Activated naive CD8-positive, alpha-beta T cell treated with anti-CD3 and anti-CD28 coated beads, Interleukin-2, amount 10 ng/mL, durations not matched to agents 7 days and 5 days (primary cell): Measurements from ENCODE around the gene FBXO9. TPM values are rescaled to one million over a fixed set of nuclear protein-coding genes. Genes with fewer than 3 reads are reported as not detected.

ENCODE experiments used
- ATAC-seq: fragments of 150-1000 bp; cut with Tn5 transposase; one replicate; pipeline ENCODE4 v1.10.0; 2021; ENCODE audit warnings: low read depth, moderate library complexity
- POLR2A ChIA-PET: fragments of 350-600 bp; sonication (Branson Sonifier 250); formaldehyde crosslinking; loops from one replicate; lab custom pipeline; 2021; ENCODE audit warnings: antibody characterized with exemption; lab: Charles Lee
- DNase-seq: peaks from one replicate; pipeline ENCODE4 v3.0.0; 2021
- H3K27ac Mint-ChIP-seq: one replicate; pipeline ENCODE4 v1.8.0; 2022; ENCODE audit warnings: mild to moderate bottlenecking, mixed read lengths
- H3K27me3 Mint-ChIP-seq: one replicate; pipeline ENCODE4 v1.8.0; 2022; ENCODE audit warnings: mild to moderate bottlenecking, moderate library complexity, mixed read lengths
- H3K36me3 Mint-ChIP-seq: one replicate; pipeline ENCODE4 v1.8.0; 2021; ENCODE audit warnings: mild to moderate bottlenecking, mixed read lengths
- H3K4me1 Mint-ChIP-seq: one replicate; pipeline ENCODE4 v1.8.0; 2021; ENCODE audit warnings: mixed read lengths
- H3K4me3 Mint-ChIP-seq: one replicate; pipeline ENCODE4 v1.8.0; 2022; ENCODE audit warnings: mild to moderate bottlenecking, moderate library complexity, mixed read lengths
- H3K9me3 Mint-ChIP-seq: one replicate; pipeline ENCODE4 v1.8.0; 2021; ENCODE audit warnings: mixed read lengths
- total RNA-seq, 2 experiments: library from RNA; stranded (reverse); gene quantifications; one replicate each; pipeline ENCODE4 v1.2.3, GENCODE V29; 2021

FBXO9 gene
- total RNA-seq, 2 experiments from 2014 or later: 70.3 to 74.7 TPM

- ATAC-seq: no peak
- Mint-ChIP-seq H3K27ac (no peak overlapping the region), H3K4me1 (peaks cover 8% of the 10 kb centered on the region), H3K36me3 (peaks cover 15% of the 10 kb centered on the region), H3K4me3 (no peak overlapping the region), H3K9me3 (no peaks in the 10 kb centered on the region), H3K27me3 (no peaks in the 10 kb centered on the region)
- POLR2A ChIA-PET: no interaction called here
- DNase-seq: no peak
Observed at GRCh38 chr6:53074347-53074746, 9.1 kb downstream of the FBXO9 start.

GRCh38 chr6:53080813-53081212 is 15.6 kb downstream of the FBXO9 start:
- no peaks in the 10 kb centered on the region for H3K27me3 Mint-ChIP-seq
- H3K4me1 Mint-ChIP-seq: no peaks in the 10 kb centered on the region
- ATAC-seq (no peak), DNase-seq (no peak)
- H3K36me3 Mint-ChIP-seq: peaks cover 9% of the 10 kb centered on the region
- no peaks in the 10 kb centered on the region for H3K9me3 Mint-ChIP-seq
- POLR2A ChIA-PET: interaction anchor here (2.4 kb wide), 1 partner anchor 15 kb away, joined by 6 read pairs; the partner anchor contains the start of gene FBXO9
- H3K4me3 Mint-ChIP-seq: no peak overlapping the region
- no peak overlapping the region for H3K27ac Mint-ChIP-seq

GRCh38 chr6:53086302-53086701 is 21.1 kb downstream of the FBXO9 start:
- H3K27ac Mint-ChIP-seq: no peak overlapping the region
- no peak for DNase-seq
- peaks cover 3% of the 10 kb centered on the region for H3K4me1 Mint-ChIP-seq
- POLR2A ChIA-PET: no interaction called here
- no peaks in the 10 kb centered on the region for H3K9me3 Mint-ChIP-seq
- H3K4me3 Mint-ChIP-seq: no peak overlapping the region
- no peak for ATAC-seq
- H3K27me3 Mint-ChIP-seq: no peaks in the 10 kb centered on the region
- H3K36me3 Mint-ChIP-seq: peaks cover 21% of the 10 kb centered on the region

GRCh38 chr6:53089948-53090347 is 24.7 kb downstream of the FBXO9 start:
- H3K27ac Mint-ChIP-seq: no peak overlapping the region
- ATAC-seq (no peak), DNase-seq (no peak)
- POLR2A ChIA-PET: no interaction called here
- no peak overlapping the region for H3K4me3 Mint-ChIP-seq
- H3K27me3 Mint-ChIP-seq: no peaks in the 10 kb centered on the region
- peaks cover 25% of the 10 kb centered on the region for H3K36me3 Mint-ChIP-seq
- H3K4me1 Mint-ChIP-seq: peaks cover 7% of the 10 kb centered on the region
- no peaks in the 10 kb centered on the region for H3K9me3 Mint-ChIP-seq

- Mint-ChIP-seq H3K4me3 (no peak overlapping the region), H3K9me3 (no peaks in the 10 kb centered on the region), H3K27me3 (no peaks in the 10 kb centered on the region), H3K36me3 (peaks cover 28% of the 10 kb centered on the region), H3K27ac (no peak overlapping the region), H3K4me1 (peaks cover 7% of the 10 kb centered on the region)
- DNase-seq: no peak
- no peak for ATAC-seq
- POLR2A ChIA-PET: no interaction called here
Observed at GRCh38 chr6:53090576-53090975, 25.4 kb downstream of the FBXO9 start.

GRCh38 chr6:53095270-53095669 is 30.1 kb downstream of the FBXO9 start:
- peaks cover 4% of the 10 kb centered on the region for H3K4me1 Mint-ChIP-seq
- no peak overlapping the region for H3K27ac Mint-ChIP-seq
- POLR2A ChIA-PET: interaction anchor here (0.6 kb wide), 1 partner anchor 75 kb away, joined by 5 read pairs; no protein-coding TSS in a partner anchor
- H3K4me3 Mint-ChIP-seq: no peak overlapping the region
- H3K36me3 Mint-ChIP-seq: peaks cover 29% of the 10 kb centered on the region
- no peak for DNase-seq
- no peaks in the 10 kb centered on the region for H3K9me3 Mint-ChIP-seq
- no peaks in the 10 kb centered on the region for H3K27me3 Mint-ChIP-seq
- ATAC-seq: no peak

DNA sequence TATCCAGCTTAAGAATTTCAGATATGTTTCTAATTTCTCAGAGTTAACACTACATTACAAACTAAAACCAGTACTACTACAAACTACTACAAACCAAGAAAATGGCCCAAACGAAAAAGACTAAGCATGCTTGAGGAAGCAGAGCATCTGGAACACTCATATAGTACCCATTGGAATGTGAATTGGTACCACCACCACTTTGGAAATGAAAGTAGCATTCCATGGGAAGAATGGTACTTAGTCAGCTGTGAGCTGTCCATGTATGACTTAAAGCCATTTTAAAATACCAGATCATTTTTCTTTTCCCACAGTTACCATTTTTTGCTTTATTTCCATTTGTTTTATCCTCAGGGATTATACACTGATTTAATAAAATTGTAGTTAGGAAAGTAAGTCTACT is 30.5 kb downstream of the FBXO9 start:
- no peak for ATAC-seq
- POLR2A ChIA-PET: interaction anchor here (0.6 kb wide), 1 partner anchor 75 kb away, joined by 5 read pairs; no protein-coding TSS in a partner anchor
- peaks cover 4% of the 10 kb centered on the region for H3K4me1 Mint-ChIP-seq
- no peaks in the 10 kb centered on the region for H3K9me3 Mint-ChIP-seq
- no peak overlapping the region for H3K27ac Mint-ChIP-seq
- DNase-seq: no peak
- no peak overlapping the region for H3K4me3 Mint-ChIP-seq
- no peaks in the 10 kb centered on the region for H3K27me3 Mint-ChIP-seq
- H3K36me3 Mint-ChIP-seq: peaks cover 28% of the 10 kb centered on the region

- Mint-ChIP-seq H3K4me3 (no peak overlapping the region), H3K27me3 (no peaks in the 10 kb centered on the region), H3K36me3 (peaks cover 17% of the 10 kb centered on the region), H3K27ac (no peak overlapping the region), H3K9me3 (no peaks in the 10 kb centered on the region), H3K4me1 (no peaks in the 10 kb centered on the region)
- DNase-seq (no peak), ATAC-seq (no peak)
- POLR2A ChIA-PET: no interaction called here
Observed at GRCh38 chr6:53100561-53100960, 35.4 kb downstream of the FBXO9 start.

GRCh38 chr6:53101006-53101405 is 35.8 kb downstream of the FBXO9 start:
- Mint-ChIP-seq H3K4me3 (no peak overlapping the region), H3K36me3 (peaks cover 16% of the 10 kb centered on the region)

DNA sequence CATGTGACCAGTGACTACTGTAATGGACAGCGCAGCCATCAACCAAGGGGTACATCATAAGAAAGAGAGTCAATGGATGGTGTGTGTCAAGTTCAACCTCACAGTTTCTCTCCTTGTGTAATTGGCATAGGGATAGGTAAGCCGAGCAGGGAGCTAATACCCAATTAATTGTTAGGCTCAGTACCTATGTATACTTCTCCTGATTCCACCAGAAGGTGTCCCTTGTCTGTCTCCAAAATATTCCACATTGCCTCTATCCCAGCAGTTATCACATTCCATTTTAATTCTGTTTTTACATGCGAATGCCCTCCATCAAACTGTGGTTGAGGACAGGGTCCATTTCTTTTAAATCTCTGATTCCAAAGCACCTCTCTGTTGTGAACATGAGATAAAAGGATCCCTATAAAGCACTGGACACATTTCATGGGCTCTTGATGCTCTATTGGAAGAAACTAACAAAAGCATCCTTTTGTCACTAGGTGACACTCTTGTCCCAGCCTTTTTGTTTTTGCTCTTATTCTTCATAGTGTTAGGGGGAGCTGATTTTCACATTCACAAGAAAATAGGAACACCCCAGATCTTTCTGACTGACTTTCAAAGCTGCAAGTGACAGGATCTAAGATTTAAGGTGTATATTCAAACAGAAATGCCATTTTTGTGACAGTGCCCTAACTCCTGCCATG is 38.9 kb downstream of the FBXO9 start:
- POLR2A ChIA-PET: no interaction called here
- Mint-ChIP-seq H3K27ac (no peak overlapping the region), H3K4me1 (no peaks in the 10 kb centered on the region), H3K27me3 (no peaks in the 10 kb centered on the region), H3K36me3 (peaks cover 4% of the 10 kb centered on the region), H3K4me3 (no peak overlapping the region), H3K9me3 (no peaks in the 10 kb centered on the region)
- no peak for DNase-seq
- ATAC-seq: no peak

More at GRCh38 chr6:53101006-53101405, 35.8 kb downstream of the FBXO9 start:
- no peaks in the 10 kb centered on the region for H3K27me3 Mint-ChIP-seq
- DNase-seq (no peak), ATAC-seq (no peak)
- H3K9me3 Mint-ChIP-seq: no peaks in the 10 kb centered on the region
- POLR2A ChIA-PET: no interaction called here
- no peak overlapping the region for H3K27ac Mint-ChIP-seq
- no peaks in the 10 kb centered on the region for H3K4me1 Mint-ChIP-seq

GRCh38 chr6:53104916-53105315 is 39.7 kb downstream of the FBXO9 start:
- no peak for DNase-seq
- Mint-ChIP-seq H3K27me3 (no peaks in the 10 kb centered on the region), H3K9me3 (no peaks in the 10 kb centered on the region), H3K4me1 (peaks cover 6% of the 10 kb centered on the region), H3K4me3 (no peak overlapping the region), H3K36me3 (peaks cover 4% of the 10 kb centered on the region), H3K27ac (no peak overlapping the region)
- POLR2A ChIA-PET: no interaction called here
- no peak for ATAC-seq

GRCh38 chr6:53107091-53107490 is 41.9 kb downstream of the FBXO9 start:
- POLR2A ChIA-PET: no interaction called here
- Mint-ChIP-seq H3K27ac (no peak overlapping the region), H3K27me3 (no peaks in the 10 kb centered on the region), H3K36me3 (peaks cover 4% of the 10 kb centered on the region), H3K4me1 (peaks cover 12% of the 10 kb centered on the region), H3K4me3 (no peak overlapping the region), H3K9me3 (no peaks in the 10 kb centered on the region)
- DNase-seq: no peak
- no peak for ATAC-seq

- H3K9me3 Mint-ChIP-seq: no peaks in the 10 kb centered on the region
- H3K4me3 Mint-ChIP-seq: no peak overlapping the region
- H3K4me1 Mint-ChIP-seq: peaks cover 21% of the 10 kb centered on the region
- ATAC-seq (peak; percentile 27), DNase-seq (no peak)
- peaks cover 4% of the 10 kb centered on the region for H3K27me3 Mint-ChIP-seq
- POLR2A ChIA-PET: no interaction called here
- no peak overlapping the region for H3K27ac Mint-ChIP-seq
- no peaks in the 10 kb centered on the region for H3K36me3 Mint-ChIP-seq
Observed at GRCh38 chr6:53109612-53110011, 44.4 kb downstream of the FBXO9 start.

GRCh38 chr6:53111865-53112264 is 46.7 kb downstream of the FBXO9 start:
- ATAC-seq: no peak
- peaks cover 21% of the 10 kb centered on the region for H3K4me1 Mint-ChIP-seq
- H3K27me3 Mint-ChIP-seq: peaks cover 4% of the 10 kb centered on the region
- POLR2A ChIA-PET: interaction anchor here (1.1 kb wide), 1 partner anchor 46 kb away, joined by 3 read pairs; the partner anchor contains the start of gene FBXO9
- DNase-seq: no peak
- H3K36me3 Mint-ChIP-seq: no peaks in the 10 kb centered on the region
- H3K9me3 Mint-ChIP-seq: no peaks in the 10 kb centered on the region
- H3K27ac Mint-ChIP-seq: no peak overlapping the region
- H3K4me3 Mint-ChIP-seq: no peak overlapping the region
